ENCODE results near the gene STK36.

- no peak for TF ChIP-seq CTCF (IDR thresholded peaks at IDR 0.05; ENCODE audit: poor library complexity)
- no peak for TF ChIP-seq EZH2phosphoT487 (IDR thresholded peaks at IDR 0.05; ENCODE audit: low read depth, severe bottlenecking, unreplicated experiment)
Measured at GRCh38 chr2:218638372-218638771, 33.5 kb upstream of the STK36 start.
